ENCODE measurements around the gene PPP2CA.

GRCh38 chr5:134257176-134257575, 31.3 kb upstream of the PPP2CA start:
- no peak for TF ChIP-seq POLR2A (IDR thresholded peaks at IDR 0.05; ENCODE audit: low read depth, low read length)
- no peak for TF ChIP-seq CTCF (conservative IDR thresholded peaks at IDR 0.05; ENCODE audit: low read depth, low read length)
- TF ChIP-seq CEBPB (IDR thresholded peaks at IDR 0.05; ENCODE audit: low read depth, low read length) = no peak

Data from IMR-90 (cell line).